D341Med (cell line): ENCODE data around the gene SLC5A4.
"Not testable (repeated sequence)": the region's sequence is repeated elsewhere in the genome, so short reads cannot be mapped to it uniquely, and the experiment has no call there.

Experiments used
- DNase-seq: peaks from one replicate; pipeline ENCODE4 v3.0.0; 2012; ENCODE audit warnings: low spot score

SLC5A4 gene

DNA sequence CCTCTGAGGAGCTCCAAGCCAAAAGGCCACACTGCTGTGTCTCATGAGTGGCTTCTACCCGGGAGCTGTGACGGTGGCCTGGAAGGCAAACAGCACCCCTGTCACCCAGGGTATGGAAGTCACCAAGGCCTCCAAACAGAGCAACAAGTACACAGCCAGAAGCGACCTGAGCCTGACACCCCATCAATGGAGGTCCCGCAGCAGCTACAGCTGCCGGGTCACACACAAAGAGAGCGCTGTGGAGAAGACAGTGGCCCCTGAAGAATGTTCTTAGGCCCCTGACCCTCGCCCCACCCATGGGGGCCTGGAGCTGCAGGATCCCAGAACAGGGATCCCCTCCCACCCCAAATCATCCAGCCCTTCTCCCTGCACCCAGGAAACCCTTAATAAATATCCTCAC, 55.2 kb downstream of the SLC5A4 start:
- no peak for DNase-seq

DNA sequence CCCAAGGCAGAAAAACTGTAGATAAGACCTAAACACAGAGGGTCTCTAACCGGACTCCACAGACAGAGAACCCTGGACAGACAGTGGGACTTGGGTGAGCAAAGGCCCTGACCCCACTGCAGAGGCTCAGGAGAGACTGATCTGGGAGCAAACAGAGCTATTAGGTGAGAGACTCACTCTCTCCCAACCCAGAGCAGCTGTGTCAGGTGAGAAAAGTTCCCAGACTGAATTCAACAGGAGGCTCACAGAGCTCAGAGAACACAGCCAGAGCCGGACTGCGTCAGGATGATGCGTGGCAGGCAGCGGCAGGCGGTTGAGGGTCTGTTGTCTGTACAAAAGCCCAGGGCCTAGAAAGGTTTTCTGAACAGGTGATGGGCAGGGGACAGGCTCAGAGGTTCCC, 55.8 kb downstream of the SLC5A4 start:
- no peak for DNase-seq

DNA sequence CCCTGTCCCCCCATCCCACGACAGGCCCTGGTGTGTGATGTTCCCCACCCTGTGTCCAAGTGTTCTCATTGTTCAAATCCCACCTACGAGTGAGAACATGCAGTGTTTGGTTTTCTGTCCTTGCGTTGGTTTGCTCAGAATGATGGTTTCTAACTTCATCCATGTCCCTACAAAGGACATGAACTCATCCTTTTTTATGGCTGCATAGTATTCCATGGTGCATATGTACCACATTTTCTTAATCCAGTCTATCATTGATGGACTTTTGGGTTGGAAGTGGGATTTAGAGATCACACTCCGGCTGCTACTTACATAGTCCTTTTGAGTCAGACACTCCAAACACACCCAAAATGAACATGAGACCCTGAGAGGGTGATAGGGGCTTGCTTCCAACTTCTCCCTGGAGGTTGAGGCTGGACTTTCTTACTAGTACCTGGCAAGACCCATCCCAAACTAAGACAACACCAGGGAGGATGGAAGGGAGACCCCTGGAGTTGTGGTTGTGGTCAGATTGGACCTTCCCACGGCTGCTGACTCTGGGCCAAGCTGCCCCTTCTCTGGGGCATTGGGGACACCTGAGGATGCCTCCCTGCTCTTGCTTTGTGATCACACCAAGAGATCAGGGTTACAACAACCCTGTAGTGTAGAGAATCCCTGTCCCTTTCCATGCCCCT, 57.5 kb downstream of the SLC5A4 start:
- not testable (repeated sequence) for DNase-seq

DNA sequence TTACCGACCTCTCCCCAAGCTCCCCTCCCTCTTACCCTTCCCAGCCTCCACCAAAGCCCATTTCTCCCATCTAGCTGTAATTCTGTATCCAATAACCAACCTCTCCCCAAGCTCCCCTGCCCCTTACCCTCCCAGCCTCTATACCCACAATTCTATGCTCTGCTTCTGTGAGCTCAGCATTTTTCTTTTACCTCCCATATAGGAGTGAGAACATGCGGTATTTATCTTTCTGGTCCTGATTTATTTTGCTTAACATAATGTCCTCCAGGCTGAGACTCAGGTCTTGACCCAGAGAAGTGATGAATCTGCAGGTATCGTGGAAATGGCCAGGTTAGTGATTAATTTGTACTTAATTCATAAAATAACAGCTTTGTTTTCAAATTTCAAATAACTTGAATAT, 59.2 kb downstream of the SLC5A4 start:
- DNase-seq = not testable (repeated sequence)

DNA sequence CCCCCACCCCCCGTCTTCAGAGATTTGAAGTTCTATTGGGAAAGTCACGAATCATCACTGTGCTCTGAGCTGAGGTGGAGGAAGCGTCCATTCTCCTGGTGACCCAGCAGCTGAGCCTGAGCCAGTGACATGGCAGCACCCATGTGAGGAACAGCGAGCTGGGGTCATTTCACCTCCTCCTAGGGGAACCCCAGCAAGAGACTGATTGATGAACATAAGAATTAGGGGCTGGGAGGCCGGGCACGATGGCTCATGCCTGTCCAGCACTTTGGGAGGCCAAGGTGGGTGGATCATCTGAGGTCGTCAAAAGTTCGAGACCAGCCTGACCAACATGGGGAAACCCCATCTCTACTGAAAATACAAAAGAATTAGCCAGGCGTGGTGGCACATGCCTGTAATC, 61.8 kb downstream of the SLC5A4 start:
- DNase-seq = not testable (repeated sequence)

DNA sequence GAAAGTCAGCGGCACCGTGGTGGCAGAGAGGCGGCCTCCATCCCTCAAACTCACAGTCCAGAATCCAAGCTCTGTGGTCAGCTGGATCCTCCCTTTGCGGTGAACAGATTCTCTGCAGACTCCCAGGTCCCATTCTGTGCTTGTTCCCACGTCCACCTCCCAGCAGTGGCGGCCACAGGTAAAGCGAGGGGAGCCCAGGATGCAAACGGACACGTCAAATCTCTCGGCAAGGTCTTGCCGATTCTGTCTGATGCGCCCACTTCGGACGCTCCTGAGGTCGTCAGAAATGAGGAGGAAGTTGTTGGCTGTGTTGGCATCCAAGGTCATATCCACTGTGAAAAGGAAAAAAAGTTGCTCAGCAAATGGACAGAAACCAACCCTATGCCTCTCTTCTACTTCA, 64.1 kb downstream of the SLC5A4 start:
- not testable (repeated sequence) for DNase-seq

DNA sequence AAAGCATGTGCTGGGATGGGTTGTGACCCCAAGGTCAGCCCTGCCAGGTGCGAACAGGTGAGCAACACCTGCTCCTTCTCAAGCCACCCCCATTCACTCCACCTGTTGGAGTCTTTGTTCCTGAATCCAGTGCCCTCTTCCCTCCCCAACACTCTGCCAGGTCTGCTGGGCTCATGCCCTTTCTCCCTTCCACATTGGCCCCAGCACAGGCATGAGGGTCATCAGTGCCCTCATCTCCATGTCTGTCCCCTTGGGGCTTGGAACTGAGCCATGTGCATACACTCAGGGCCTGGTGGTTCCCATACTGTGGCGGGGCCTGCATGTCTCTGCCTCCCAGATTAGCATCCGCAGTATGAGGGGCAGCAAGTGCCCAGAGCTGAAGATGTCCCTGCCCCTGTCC, 69.3 kb downstream of the SLC5A4 start:
- no peak for DNase-seq

DNA sequence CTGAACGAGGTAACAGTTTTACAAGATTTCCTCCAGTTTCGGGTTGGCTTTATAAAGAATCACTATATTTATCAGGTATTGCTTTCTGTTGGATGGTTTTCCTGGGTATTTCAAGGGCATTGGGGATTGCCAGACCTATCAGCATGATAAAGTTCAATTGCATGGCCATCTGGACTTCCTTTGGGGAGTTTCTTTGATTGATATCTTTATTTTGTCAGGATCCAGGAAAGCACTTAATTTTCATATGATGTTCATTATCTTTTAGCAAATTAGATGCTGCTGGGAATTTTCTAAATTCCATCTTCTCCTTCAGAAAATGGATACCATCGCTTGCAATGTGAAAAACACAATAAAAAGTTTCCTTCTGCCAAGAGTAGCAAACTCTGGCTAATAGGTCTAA, 71.5 kb downstream of the SLC5A4 start:
- no peak for DNase-seq

DNA sequence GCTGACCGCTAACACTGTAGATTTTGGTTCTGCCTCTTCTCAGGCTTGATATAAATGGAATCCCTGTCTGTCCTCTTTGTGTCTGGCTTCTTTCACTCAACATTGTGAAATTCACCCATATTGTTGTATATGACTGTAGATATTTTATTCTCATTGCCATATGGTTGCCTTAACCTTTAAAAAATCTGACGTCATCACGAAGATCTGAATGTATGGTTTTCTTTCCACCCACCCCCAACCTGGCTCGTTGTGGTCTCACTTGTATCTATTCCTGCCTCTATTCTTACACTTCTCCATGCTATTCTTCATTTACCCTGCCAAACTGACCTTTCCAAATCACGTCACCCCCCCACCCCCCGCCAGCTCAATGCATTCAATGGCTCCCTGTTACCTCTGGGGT, 74.1 kb downstream of the SLC5A4 start:
- DNase-seq = no peak

DNA sequence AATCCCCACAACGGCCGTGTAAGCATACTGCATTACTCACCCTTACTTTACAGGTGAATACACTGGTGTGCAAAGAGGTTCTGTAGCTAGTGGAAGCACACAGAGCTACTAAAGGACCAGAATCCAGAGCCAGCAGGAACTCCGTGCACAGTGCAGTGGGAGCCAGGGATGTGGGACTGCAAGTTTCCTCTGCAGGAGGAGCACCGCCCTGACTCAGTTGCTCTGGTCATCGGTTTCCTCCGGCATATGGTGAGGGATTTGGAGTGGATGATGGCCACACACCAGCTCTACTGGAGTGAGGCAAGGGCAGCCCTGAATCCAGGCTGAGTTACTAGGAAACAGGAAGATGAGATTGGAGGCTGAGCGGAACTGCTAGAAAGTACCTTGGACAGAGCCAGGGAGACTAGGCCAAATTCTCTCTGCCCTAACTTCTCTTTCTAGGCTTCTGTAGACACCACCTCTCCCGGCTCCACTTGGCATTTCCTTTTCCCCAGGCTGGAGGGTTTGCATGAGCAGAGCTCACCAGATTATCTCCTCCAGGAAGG, 77.9 kb downstream of the SLC5A4 start:
- DNase-seq = no peak

DNA sequence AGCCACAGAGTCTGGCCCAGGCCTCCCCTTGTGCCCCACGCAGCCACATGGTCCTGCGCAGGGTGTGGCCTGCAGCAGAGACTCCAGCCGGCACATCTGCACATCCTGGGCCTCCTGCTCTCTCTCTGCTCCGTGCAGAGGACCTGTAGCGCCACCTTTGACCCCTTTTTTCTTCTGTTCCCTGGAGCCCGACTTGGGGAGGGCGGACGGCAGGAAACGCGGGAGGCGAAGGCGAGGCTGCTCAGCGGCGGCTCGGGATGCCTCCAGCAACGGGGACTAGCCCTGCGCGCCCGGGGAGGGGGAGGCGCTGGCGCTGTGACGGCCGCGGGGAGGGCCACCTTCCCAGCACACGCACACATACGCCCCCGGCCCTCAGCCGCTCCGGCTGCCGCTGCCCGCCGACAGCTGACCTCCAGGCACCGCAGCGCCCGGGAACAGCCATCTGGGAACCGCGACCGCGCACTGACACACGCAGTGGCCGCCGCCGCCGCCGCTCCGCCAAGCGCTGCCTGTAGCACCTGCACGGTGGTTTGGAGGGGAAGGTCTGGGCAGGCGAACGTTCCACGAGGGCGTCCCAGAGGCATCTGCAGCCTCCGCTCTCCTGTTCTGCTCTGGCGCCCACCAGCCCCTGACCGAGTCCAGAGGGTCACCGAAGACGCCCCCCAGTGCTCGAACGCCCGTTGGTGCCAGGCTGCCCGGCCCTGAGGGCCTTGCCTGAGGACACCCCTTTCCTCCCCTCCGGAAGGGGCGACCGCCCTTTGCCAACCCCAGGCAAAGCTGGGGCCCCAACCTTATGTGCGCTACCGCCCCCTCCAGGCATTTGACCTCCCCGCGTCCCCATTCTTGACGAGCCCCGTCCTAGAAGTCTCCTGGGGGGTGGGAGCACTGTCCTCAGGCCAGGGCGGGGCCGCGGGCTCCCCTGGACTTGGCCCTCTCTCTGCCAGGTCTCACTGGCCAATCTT, 79.2 kb downstream of the SLC5A4 start:
- peak; percentile 32 for DNase-seq

DNA sequence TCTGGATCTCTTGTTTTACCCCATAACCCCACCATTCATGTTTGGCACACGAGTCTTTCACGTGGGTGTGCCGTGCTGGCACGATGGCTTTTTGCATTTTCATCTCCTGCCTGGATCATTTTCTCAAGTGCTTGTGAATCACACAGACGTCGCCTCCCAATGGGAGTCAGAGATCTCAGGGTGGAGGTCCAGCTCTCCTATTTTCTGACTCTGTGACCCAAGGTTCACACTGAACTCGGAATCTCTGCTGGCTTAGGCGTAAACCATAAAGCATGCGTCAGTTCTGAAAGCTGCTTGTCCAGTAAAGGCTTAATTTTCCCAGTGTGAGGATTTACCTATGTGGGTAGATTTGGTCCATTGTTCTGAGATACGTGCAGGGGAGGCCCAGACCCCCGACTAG, 80.0 kb downstream of the SLC5A4 start:
- DNase-seq = no peak
